Keratinocyte (primary cell): ENCODE measurements around the gene FOXD4L4.
"Not testable (repeated sequence)": the region's sequence is repeated elsewhere in the genome, so short reads cannot be mapped to it uniquely, and the experiment has no call there.

Experiments
- CTCF ChIP-seq, 3 experiments: IDR thresholded peaks in 1 of 3; conservative IDR thresholded peaks in 1 of 3; optimal IDR thresholded peaks in 1 of 3; 2 replicates in 2 of 3; 3 replicates in 1 of 3; pipeline versions ENCODE3 to v1.5.1; 2011; ENCODE audit warnings: low read length in 3 of 3, mild to moderate bottlenecking in 3 of 3, moderate library complexity in 2 of 3, control low read depth in 1 of 3, inconsistent platforms in 1 of 3; ENCODE audit not compliant: insufficient read depth in 2 of 3; ENCODE audit errors: extremely low read depth in 1 of 3
- EZH2 ChIP-seq: IDR thresholded peaks from one replicate; pipeline ENCODE4 v1.6.1; 2012; ENCODE audit warnings: inconsistent platforms, mild to moderate bottlenecking, low read length, moderate library complexity

GRCh38 chr9:65703550-65703949, 33.4 kb upstream of the FOXD4L4 start:
- TF ChIP-seq CTCF (optimal IDR thresholded peaks at IDR 0.05 in 1 of 3, IDR thresholded peaks at IDR 0.05 in 1 of 3, conservative IDR thresholded peaks at IDR 0.05 in 1 of 3; ENCODE audit: extremely low read depth in 1 of 3, insufficient read depth in 2 of 3, low read length in 3 of 3); EZH2: not testable (repeated sequence)
